HCT116 (cell line): ENCODE results near the gene COG1. TPM values are rescaled to one million over a fixed set of nuclear protein-coding genes. Genes with fewer than 3 reads are reported as not detected.

Source experiments
- ATAC-seq: fragments of 200-7000 bp; cut with Tn5 transposase; 2 replicates; pipeline ENCODE4 v1.9.1; 2020; ENCODE audit warnings: mild to moderate bottlenecking, moderate library complexity
- BruUV-seq: library from RNA; stranded (reverse); fragments of 400-500 nt; replicated peaks from 2 replicates; lab custom pipeline; 2021; lab: Mats Ljungman, UMichigan
- CTCF ChIA-PET: fragments of 300-600 bp; sonication (Branson Sonifier 250); formaldehyde crosslinking; loops from one replicate; lab custom pipeline; 2021; ENCODE audit warnings: antibody characterized with exemption; lab: Charles Lee
- POLR2A ChIA-PET: fragments of 300-600, 350-600 bp; sonication (Branson Sonifier 250); formaldehyde crosslinking; loops from one replicate; lab custom pipeline; 2021; ENCODE audit warnings: antibody characterized with exemption; lab: Charles Lee
- RAD21 ChIA-PET, 2 experiments: fragments of 300-600 bp; sonication (Branson Sonifier 250); formaldehyde crosslinking; loops; one replicate each; lab custom pipeline; 2023; ENCODE audit warnings: low total read pairs in 2 of 2; ENCODE audit not compliant: uncharacterized antibody in 2 of 2, unreplicated experiment in 2 of 2, low non-redundant PET in 1 of 2; lab: Charles Lee
- DNase-seq: peaks from one replicate; pipeline ENCODE4 v3.0.0-alpha.2; 2010; ENCODE audit warnings: low read depth, low spot score
- H2AFZ ChIP-seq: fragments of 200-600 bp; shearing (Covaris generic), sonication (generic); 2 replicates; pipeline ENCODE4 v1.6.1; 2017; ENCODE audit warnings: low read depth, mixed run types, mixed read lengths, antibody characterized with exemption, low read length; ENCODE audit not compliant: poor library complexity, severe bottlenecking
- H3K27ac ChIP-seq: 2 replicates; pipeline ENCODE4 v1.5.1; 2012; ENCODE audit warnings: low read depth, low read length
- H3K27me3 ChIP-seq: fragments of 200-600 bp; sonication (generic); 2 replicates; pipeline ENCODE4 v1.6.1; 2016; ENCODE audit warnings: mixed run types, low read length, mixed read lengths; ENCODE audit not compliant: insufficient read depth
- H3K36me3 ChIP-seq, 2 experiments: fragments of 200-500 bp in 1 of 2; fragments of 200-600 bp in 1 of 2; sonication (Bioruptor generic) in 1 of 2; sonication (generic) in 1 of 2; 2 replicates each; pipeline versions ENCODE4 v1.5.1 to v1.6.1; 2014 to 2016; ENCODE audit warnings: low read length in 2 of 2, inconsistent platforms in 1 of 2, mixed read lengths in 1 of 2, mixed run types in 1 of 2; ENCODE audit not compliant: insufficient read depth in 2 of 2, control insufficient read depth in 1 of 2
- H3K4me1 ChIP-seq, 2 experiments: fragments of 200-600 bp in 1 of 2; sonication (generic) in 1 of 2; 2 replicates each; pipeline versions ENCODE4 v1.5.1 to v1.6.1; 2012 to 2017; ENCODE audit warnings: low read length in 2 of 2, inconsistent platforms in 1 of 2, mild to moderate bottlenecking in 1 of 2, mixed read lengths in 1 of 2, mixed run types in 1 of 2, moderate library complexity in 1 of 2; ENCODE audit not compliant: insufficient read depth in 2 of 2, control insufficient read depth in 1 of 2
- H3K4me2 ChIP-seq: fragments of 200-600 bp; sonication (generic); 2 replicates; pipeline ENCODE4 v1.6.1; 2017; ENCODE audit warnings: mixed run types, low read length, mixed read lengths
- H3K4me3 ChIP-seq, 2 experiments: fragments of 200-600 bp in 1 of 2; sonication (generic) in 1 of 2; replicated peaks in 1 of 2; 2 replicates each; pipeline ENCODE4 v1.5.1; 2011 to 2016; ENCODE audit warnings: low read length in 2 of 2, control low read depth in 1 of 2, low read depth in 1 of 2, mild to moderate bottlenecking in 1 of 2, mixed read lengths in 1 of 2, mixed run types in 1 of 2
- H3K79me2 ChIP-seq: fragments of 200-600 bp; sonication (generic); 2 replicates; pipeline ENCODE4 v1.6.1; 2017; ENCODE audit warnings: mild to moderate bottlenecking, mixed run types, low read length, moderate library complexity, mixed read lengths; ENCODE audit not compliant: insufficient read depth
- H3K9ac ChIP-seq: fragments of 200-600 bp; sonication (generic); 2 replicates; pipeline ENCODE4 v1.6.1; 2016; ENCODE audit warnings: low read length, mixed read lengths
- H3K9me2 ChIP-seq: fragments of 200-600 bp; sonication (generic), shearing (Covaris generic); 2 replicates; pipeline ENCODE4 v1.6.1; 2017; ENCODE audit warnings: mixed run types, mild to moderate bottlenecking, moderate library complexity; ENCODE audit not compliant: insufficient read depth
- H3K9me3 ChIP-seq, 2 experiments: fragments of 200-500 bp in 1 of 2; fragments of 200-600 bp in 1 of 2; sonication (Bioruptor generic) in 1 of 2; sonication (generic) in 1 of 2; 2 replicates each; pipeline ENCODE4 v1.6.1; 2014 to 2017; ENCODE audit warnings: low read length in 2 of 2, mixed read lengths in 2 of 2, inconsistent platforms in 1 of 2, low read depth in 1 of 2, mild to moderate bottlenecking in 1 of 2, mixed run types in 1 of 2, moderate library complexity in 1 of 2; ENCODE audit not compliant: control insufficient read depth in 1 of 2, insufficient read depth in 1 of 2
- H4K20me1 ChIP-seq: fragments of 200-600 bp; sonication (generic), shearing (Covaris generic); 2 replicates; pipeline ENCODE4 v1.6.1; 2017; ENCODE audit warnings: mixed run types, mild to moderate bottlenecking, moderate library complexity; ENCODE audit not compliant: insufficient read depth
- CBX3 ChIP-seq: IDR thresholded peaks from 2 replicates; pipeline ENCODE4 v1.6.1; 2012; ENCODE audit warnings: low read depth
- ELF1 ChIP-seq: IDR thresholded peaks from 2 replicates; pipeline ENCODE4 v1.6.1; 2012; ENCODE audit warnings: low read depth, borderline replicate concordance
- POLR2A ChIP-seq: IDR thresholded peaks from 2 replicates; pipeline ENCODE4 v1.7.0; 2011; ENCODE audit warnings: borderline replicate concordance; ENCODE audit not compliant: insufficient read depth, insufficient read length; ENCODE audit errors: extremely low read depth
- POLR2AphosphoS5 ChIP-seq: IDR thresholded peaks from 2 replicates; pipeline ENCODE4 v1.6.1; 2011; ENCODE audit warnings: mild to moderate bottlenecking, low read depth, low read length, moderate library complexity
- RAD21 ChIP-seq: IDR thresholded peaks from 2 replicates; pipeline ENCODE4 v1.6.1; 2012; ENCODE audit warnings: low read depth, mild to moderate bottlenecking
- ZFX ChIP-seq: fragments of 450-650 bp; IDR thresholded peaks from 2 replicates; pipeline ENCODE4 v1.6.1; 2017
- intact Hi-C: fragments of 100-400 bp; cut with micrococcal nuclease; formaldehyde crosslinking; loops from 2 replicates; pipeline ENCODE4 v1.10.0; 2022
- total RNA-seq: library from RNA; stranded (reverse); gene quantifications from one replicate; pipeline ENCODE4 v1.2.1, GENCODE V29; 2021; ENCODE audit not compliant: unreplicated experiment
- TF ChIP-seq, protein P1 (sequence below): IDR thresholded peaks from 2 replicates; pipeline ENCODE4 v1.6.1; 2011; ENCODE audit warnings: mild to moderate bottlenecking, low read length, moderate library complexity; ENCODE audit not compliant: insufficient replicate concordance; ENCODE audit errors: extremely low read depth
- TF ChIP-seq, protein P2 (sequence below): IDR thresholded peaks from 2 replicates; pipeline ENCODE4 v1.6.1; 2012
- TF ChIP-seq, protein P3 (sequence below): IDR thresholded peaks from 2 replicates; pipeline ENCODE4 v1.6.1; 2012
- TF ChIP-seq, protein P4 (sequence below): IDR thresholded peaks from 2 replicates; pipeline ENCODE4 v1.6.1; 2012; ENCODE audit warnings: low read depth
- TF ChIP-seq, protein P5 (sequence below), 3 experiments: fragments of 200-600 bp in 1 of 3; sonication (generic) in 1 of 3; IDR thresholded peaks in 2 of 3; conservative IDR thresholded peaks in 1 of 3; 2 replicates each; pipeline ENCODE4 v1.5.1; 2012 to 2017; ENCODE audit warnings: low read depth in 2 of 3, low read length in 2 of 3, antibody characterized with exemption in 1 of 3, borderline replicate concordance in 1 of 3, control low read depth in 1 of 3, mild to moderate bottlenecking in 1 of 3, mixed read lengths in 1 of 3, mixed run types in 1 of 3, moderate library complexity in 1 of 3; ENCODE audit not compliant: insufficient read depth in 1 of 3

The COG1 gene
- total RNA-seq, 1 experiment from 2014 or later, result 44.6 TPM

DNA sequence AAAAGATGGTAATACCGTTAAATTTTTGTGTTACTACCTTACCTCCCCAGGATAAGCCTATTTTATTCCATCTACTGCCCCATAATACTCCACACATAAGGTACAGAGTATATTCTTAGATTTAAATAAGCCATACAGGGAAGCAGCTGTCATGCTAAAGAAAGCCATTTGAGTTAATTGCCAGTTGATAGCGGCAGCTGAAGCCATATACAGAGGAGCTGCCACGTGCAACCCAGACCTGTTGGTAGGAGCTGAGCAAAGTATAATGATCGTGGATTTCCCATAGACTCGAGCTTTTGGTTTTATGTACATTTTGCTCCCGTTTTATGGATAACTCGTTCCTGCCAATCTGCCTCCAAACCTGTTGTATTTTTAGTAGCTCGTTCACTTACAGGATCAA is 56.8 kb downstream of the COG1 start:
- H3K4me2 ChIP-seq, result no peak overlapping the region
- intact Hi-C loops, result loop anchor here (10.0 kb wide), 3 partner anchors 535 to 925 kb away; no protein-coding TSS in a partner anchor
- H3K36me3 ChIP-seq, result peaks cover 5 to 10% of the 10 kb centered on the region in 2 experiments; a peak in 3 of 4 replicates
- no peaks in the 10 kb centered on the region for H4K20me1 ChIP-seq
- CTCF ChIA-PET, result interaction anchor here (1.7 kb wide), 2 partner anchors 120 to 525 kb away, joined by 7 to 9 read pairs; no protein-coding TSS in a partner anchor
- TF ChIP-seq, protein P1, sequence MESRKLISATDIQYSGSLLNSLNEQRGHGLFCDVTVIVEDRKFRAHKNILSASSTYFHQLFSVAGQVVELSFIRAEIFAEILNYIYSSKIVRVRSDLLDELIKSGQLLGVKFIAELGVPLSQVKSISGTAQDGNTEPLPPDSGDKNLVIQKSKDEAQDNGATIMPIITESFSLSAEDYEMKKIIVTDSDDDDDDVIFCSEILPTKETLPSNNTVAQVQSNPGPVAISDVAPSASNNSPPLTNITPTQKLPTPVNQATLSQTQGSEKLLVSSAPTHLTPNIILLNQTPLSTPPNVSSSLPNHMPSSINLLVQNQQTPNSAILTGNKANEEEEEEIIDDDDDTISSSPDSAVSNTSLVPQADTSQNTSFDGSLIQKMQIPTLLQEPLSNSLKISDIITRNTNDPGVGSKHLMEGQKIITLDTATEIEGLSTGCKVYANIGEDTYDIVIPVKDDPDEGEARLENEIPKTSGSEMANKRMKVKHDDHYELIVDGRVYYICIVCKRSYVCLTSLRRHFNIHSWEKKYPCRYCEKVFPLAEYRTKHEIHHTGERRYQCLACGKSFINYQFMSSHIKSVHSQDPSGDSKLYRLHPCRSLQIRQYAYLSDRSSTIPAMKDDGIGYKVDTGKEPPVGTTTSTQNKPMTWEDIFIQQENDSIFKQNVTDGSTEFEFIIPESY, result no peak
- TF ChIP-seq, protein P2, sequence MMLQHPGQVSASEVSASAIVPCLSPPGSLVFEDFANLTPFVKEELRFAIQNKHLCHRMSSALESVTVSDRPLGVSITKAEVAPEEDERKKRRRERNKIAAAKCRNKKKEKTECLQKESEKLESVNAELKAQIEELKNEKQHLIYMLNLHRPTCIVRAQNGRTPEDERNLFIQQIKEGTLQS, result no peak
- TF ChIP-seq, protein P3, sequence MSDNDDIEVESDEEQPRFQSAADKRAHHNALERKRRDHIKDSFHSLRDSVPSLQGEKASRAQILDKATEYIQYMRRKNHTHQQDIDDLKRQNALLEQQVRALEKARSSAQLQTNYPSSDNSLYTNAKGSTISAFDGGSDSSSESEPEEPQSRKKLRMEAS, result no peak
- no peak for TF ChIP-seq POLR2A
- no peak for TF ChIP-seq POLR2AphosphoS5
- TF ChIP-seq, protein P4, sequence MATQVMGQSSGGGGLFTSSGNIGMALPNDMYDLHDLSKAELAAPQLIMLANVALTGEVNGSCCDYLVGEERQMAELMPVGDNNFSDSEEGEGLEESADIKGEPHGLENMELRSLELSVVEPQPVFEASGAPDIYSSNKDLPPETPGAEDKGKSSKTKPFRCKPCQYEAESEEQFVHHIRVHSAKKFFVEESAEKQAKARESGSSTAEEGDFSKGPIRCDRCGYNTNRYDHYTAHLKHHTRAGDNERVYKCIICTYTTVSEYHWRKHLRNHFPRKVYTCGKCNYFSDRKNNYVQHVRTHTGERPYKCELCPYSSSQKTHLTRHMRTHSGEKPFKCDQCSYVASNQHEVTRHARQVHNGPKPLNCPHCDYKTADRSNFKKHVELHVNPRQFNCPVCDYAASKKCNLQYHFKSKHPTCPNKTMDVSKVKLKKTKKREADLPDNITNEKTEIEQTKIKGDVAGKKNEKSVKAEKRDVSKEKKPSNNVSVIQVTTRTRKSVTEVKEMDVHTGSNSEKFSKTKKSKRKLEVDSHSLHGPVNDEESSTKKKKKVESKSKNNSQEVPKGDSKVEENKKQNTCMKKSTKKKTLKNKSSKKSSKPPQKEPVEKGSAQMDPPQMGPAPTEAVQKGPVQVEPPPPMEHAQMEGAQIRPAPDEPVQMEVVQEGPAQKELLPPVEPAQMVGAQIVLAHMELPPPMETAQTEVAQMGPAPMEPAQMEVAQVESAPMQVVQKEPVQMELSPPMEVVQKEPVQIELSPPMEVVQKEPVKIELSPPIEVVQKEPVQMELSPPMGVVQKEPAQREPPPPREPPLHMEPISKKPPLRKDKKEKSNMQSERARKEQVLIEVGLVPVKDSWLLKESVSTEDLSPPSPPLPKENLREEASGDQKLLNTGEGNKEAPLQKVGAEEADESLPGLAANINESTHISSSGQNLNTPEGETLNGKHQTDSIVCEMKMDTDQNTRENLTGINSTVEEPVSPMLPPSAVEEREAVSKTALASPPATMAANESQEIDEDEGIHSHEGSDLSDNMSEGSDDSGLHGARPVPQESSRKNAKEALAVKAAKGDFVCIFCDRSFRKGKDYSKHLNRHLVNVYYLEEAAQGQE, result no peak
- TF ChIP-seq, protein P5, sequence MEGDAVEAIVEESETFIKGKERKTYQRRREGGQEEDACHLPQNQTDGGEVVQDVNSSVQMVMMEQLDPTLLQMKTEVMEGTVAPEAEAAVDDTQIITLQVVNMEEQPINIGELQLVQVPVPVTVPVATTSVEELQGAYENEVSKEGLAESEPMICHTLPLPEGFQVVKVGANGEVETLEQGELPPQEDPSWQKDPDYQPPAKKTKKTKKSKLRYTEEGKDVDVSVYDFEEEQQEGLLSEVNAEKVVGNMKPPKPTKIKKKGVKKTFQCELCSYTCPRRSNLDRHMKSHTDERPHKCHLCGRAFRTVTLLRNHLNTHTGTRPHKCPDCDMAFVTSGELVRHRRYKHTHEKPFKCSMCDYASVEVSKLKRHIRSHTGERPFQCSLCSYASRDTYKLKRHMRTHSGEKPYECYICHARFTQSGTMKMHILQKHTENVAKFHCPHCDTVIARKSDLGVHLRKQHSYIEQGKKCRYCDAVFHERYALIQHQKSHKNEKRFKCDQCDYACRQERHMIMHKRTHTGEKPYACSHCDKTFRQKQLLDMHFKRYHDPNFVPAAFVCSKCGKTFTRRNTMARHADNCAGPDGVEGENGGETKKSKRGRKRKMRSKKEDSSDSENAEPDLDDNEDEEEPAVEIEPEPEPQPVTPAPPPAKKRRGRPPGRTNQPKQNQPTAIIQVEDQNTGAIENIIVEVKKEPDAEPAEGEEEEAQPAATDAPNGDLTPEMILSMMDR (IDR thresholded peaks at IDR 0.05 in 2 of 3, conservative IDR thresholded peaks at IDR 0.05 in 1 of 3; ENCODE audit: borderline replicate concordance in 1 of 3, insufficient read depth in 1 of 3, low read depth in 2 of 3, low read length in 2 of 3), result no peak
- no peak for TF ChIP-seq ELF1
- TF ChIP-seq RAD21, result no peak
- TF ChIP-seq ZFX, result no peak
- no peak for TF ChIP-seq CBX3
- no peak overlapping the region for H2AFZ ChIP-seq
- no peak overlapping the region for H3K4me3 ChIP-seq
- BruUV-seq, result TSS peak; percentile 6
- POLR2A ChIA-PET, result no interaction called here
- DNase-seq, result no peak
- no peak for ATAC-seq
- no peaks in the 10 kb centered on the region for H3K27me3 ChIP-seq
- RAD21 ChIA-PET, result interaction anchor here in 1 of 2 experiments (1.2 kb wide), 1 partner anchor 120 kb away, joined by 4 read pairs; no protein-coding TSS in a partner anchor
- H3K9me3 ChIP-seq, result no peaks in the 10 kb centered on the region
- H3K9ac ChIP-seq, result no peak overlapping the region
- H3K27ac ChIP-seq, result no peak overlapping the region
- H3K4me1 ChIP-seq, result no peaks in the 10 kb centered on the region
- no peaks in the 10 kb centered on the region for H3K9me2 ChIP-seq
- no peaks in the 10 kb centered on the region for H3K79me2 ChIP-seq
